Uterus (tissue), 4 donors: ENCODE measurements around the gene DBH. TPM values are rescaled to one million over a fixed set of nuclear protein-coding genes. Genes with fewer than 3 reads are reported as not detected.

ENCODE experiments used
- DNase-seq, 2 donors: peaks; one replicate each; pipeline ENCODE4 v3.0.0-alpha.2; 2019 to 2020
- H3K27ac ChIP-seq, 2 donors: fragments of 200-600 bp; sonication (generic); 1 replicate in 1 of 2; 2 replicates in 1 of 2; pipeline ENCODE4 v1.5.1; 2016 to 2018
- H3K27me3 ChIP-seq, 2 donors: fragments of 200-600 bp; sonication (generic); one replicate each; pipeline ENCODE4 v1.5.1; 2018 to 2019; ENCODE audit warnings: control low read depth in 1 of 2
- H3K36me3 ChIP-seq, 2 donors: fragments of 200-600 bp; sonication (generic); one replicate each; pipeline ENCODE4 v1.5.1; 2019; ENCODE audit warnings: control low read depth in 1 of 2
- H3K4me1 ChIP-seq, 2 donors: fragments of 200-600 bp; sonication (generic); one replicate each; pipeline ENCODE4 v1.5.1; 2018 to 2019; ENCODE audit warnings: control low read depth in 1 of 2
- H3K4me3 ChIP-seq, 2 donors: fragments of 200-600 bp; sonication (generic); 1 replicate in 1 of 2; 2 replicates in 1 of 2; pipeline ENCODE4 v1.5.1; 2018 to 2019; ENCODE audit warnings: mild to moderate bottlenecking in 1 of 2
- H3K9me3 ChIP-seq, 2 donors: fragments of 200-600 bp; sonication (generic); one replicate each; pipeline ENCODE4 v1.5.1; 2019; ENCODE audit warnings: control low read depth in 1 of 2
- CTCF ChIP-seq, 4 experiments: fragments of 200-600 bp in 2 of 4; fragments of 450-650 bp in 2 of 4; sonication (generic) in 2 of 4; IDR thresholded peaks; one replicate each; pipeline ENCODE4 v1.5.1; 2016 to 2019; ENCODE audit warnings: antibody characterized with exemption in 4 of 4, mild to moderate bottlenecking in 2 of 4, moderate library complexity in 1 of 4
- POLR2A ChIP-seq, 2 donors: fragments of 450-650 bp; IDR thresholded peaks; one replicate each; pipeline ENCODE4 v1.6.1; 2016; ENCODE audit warnings: antibody characterized with exemption in 2 of 2, mild to moderate bottlenecking in 1 of 2, moderate library complexity in 1 of 2
- intact Hi-C: fragments of 100-400 bp; cut with DNase I; formaldehyde crosslinking; loops from one replicate; pipeline ENCODE4 v1.15.1; 2023; ENCODE audit warnings: low total_unique reads
- total RNA-seq, 4 donors: library from RNA; depleted of rRNA in 3 of 4; stranded (reverse); fragments of >200 nt in 3 of 4; gene quantifications; one replicate each; pipeline versions ENCODE4 v1.1.0 to v1.2.4, GENCODE V29; 2014 to 2023
- donor health status: DM: yes; HTN: yes; CAD: no.

The DBH gene
- total RNA-seq, 4 donors from 2014 or later: 1.3 TPM; not detected in 3

- TF ChIP-seq CTCF (IDR thresholded peaks at IDR 0.05): no peak
- TF ChIP-seq POLR2A (IDR thresholded peaks at IDR 0.05): no peak
- H3K4me3 ChIP-seq: no peak overlapping the region
Measured at GRCh38 chr9:133599470-133600173, 36.5 kb upstream of the DBH start.

GRCh38 chr9:133600739-133601138 lies 35.4 kb upstream of the DBH start:
- TF ChIP-seq CTCF (IDR thresholded peaks at IDR 0.05) (no peak), POLR2A (IDR thresholded peaks at IDR 0.05) (no peak)
- Histone ChIP-seq H3K4me3 (no peak overlapping the region), H3K27ac (no peak overlapping the region), H3K36me3 (no peaks in the 10 kb centered on the region), H3K9me3 (no peaks in the 10 kb centered on the region), H3K4me1 (no peaks in the 10 kb centered on the region), H3K27me3 (no peaks in the 10 kb centered on the region)
- DNase-seq: no peak
- intact Hi-C loops: no loop called here

More at GRCh38 chr9:133599470-133600173, 36.5 kb upstream of the DBH start:
- H3K4me1 ChIP-seq: no peaks in the 10 kb centered on the region
- H3K9me3 ChIP-seq: no peaks in the 10 kb centered on the region
- no peaks in the 10 kb centered on the region for H3K27me3 ChIP-seq
- H3K36me3 ChIP-seq: no peaks in the 10 kb centered on the region
- intact Hi-C loops: no loop called here
- no peak for DNase-seq
- no peak overlapping the region for H3K27ac ChIP-seq

- Histone ChIP-seq H3K4me3 (no peak overlapping the region), H3K27me3 (no peaks in the 10 kb centered on the region), H3K9me3 (no peaks in the 10 kb centered on the region), H3K4me1 (no peaks in the 10 kb centered on the region), H3K27ac (no peak overlapping the region), H3K36me3 (no peaks in the 10 kb centered on the region)
- TF ChIP-seq POLR2A (IDR thresholded peaks at IDR 0.05) (no peak), CTCF (IDR thresholded peaks at IDR 0.05) (no peak)
- no peak for DNase-seq
- intact Hi-C loops: no loop called here
Measured at GRCh38 chr9:133601746-133602145, 34.4 kb upstream of the DBH start.

GRCh38 chr9:133602277-133602676 lies 33.9 kb upstream of the DBH start:
- Histone ChIP-seq H3K4me3 (no peak overlapping the region), H3K27ac (no peak overlapping the region), H3K9me3 (no peaks in the 10 kb centered on the region), H3K27me3 (no peaks in the 10 kb centered on the region), H3K36me3 (no peaks in the 10 kb centered on the region), H3K4me1 (no peaks in the 10 kb centered on the region)
- no peak for TF ChIP-seq CTCF (IDR thresholded peaks at IDR 0.05)
- TF ChIP-seq POLR2A (IDR thresholded peaks at IDR 0.05): no peak
- DNase-seq: no peak
- intact Hi-C loops: no loop called here

- Histone ChIP-seq H3K9me3 (no peaks in the 10 kb centered on the region), H3K4me3 (no peak overlapping the region), H3K36me3 (no peaks in the 10 kb centered on the region), H3K4me1 (no peaks in the 10 kb centered on the region), H3K27ac (no peak overlapping the region), H3K27me3 (peaks cover 0 to under 1% of the 10 kb centered on the region in 2 donors)
- TF ChIP-seq POLR2A (IDR thresholded peaks at IDR 0.05) (no peak), CTCF (IDR thresholded peaks at IDR 0.05) (no peak)
- DNase-seq: no peak
- intact Hi-C loops: no loop called here
Measured at GRCh38 chr9:133603135-133603927, 32.8 kb upstream of the DBH start.
